Measurements from ENCODE around the gene NRTN. TPM values are rescaled to one million over a fixed set of nuclear protein-coding genes. Genes with fewer than 3 reads are reported as not detected.

NRTN gene
- total RNA-seq, 1 experiment from 2014 or later = 0.80 TPM

DNA sequence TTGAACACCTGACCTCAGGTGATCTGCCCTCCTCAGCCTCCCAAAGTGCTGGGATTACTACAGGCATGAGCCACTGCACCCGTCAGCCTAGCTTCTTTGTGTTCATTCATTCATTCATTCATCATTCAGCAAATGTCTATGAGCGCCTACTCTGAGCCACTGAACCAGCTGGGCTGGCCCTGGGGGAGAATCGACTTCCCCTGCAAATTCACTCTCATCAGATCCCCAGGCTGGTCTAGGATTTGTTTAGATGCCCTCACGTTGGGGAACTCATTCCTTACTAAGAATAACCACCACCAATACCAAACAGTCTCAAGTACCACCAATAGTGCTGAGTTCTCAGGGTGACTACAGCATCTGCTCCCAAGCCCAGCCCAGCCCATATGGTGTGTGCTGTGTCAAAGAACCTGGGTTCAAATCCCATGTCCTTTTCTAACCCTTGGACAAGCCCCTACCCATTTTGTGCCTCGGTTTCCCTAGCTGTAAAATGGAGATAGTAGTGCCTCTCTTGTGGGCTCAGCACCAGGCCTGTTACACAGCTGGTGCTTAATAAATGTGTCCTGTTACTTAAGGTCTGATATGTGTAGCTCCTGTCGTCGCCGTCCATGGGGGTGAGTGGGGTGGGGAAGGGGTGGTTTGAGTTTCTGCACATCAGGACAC, 16.8 kb downstream of the NRTN start:
- Histone ChIP-seq H3K27ac (ENCODE audit: low read length) (no peak overlapping the region), H3K36me3 (ENCODE audit: control insufficient read depth, insufficient read depth, low read length) (no peaks in the 10 kb centered on the region), H3K4me3 (ENCODE audit: low read depth in 2 of 2, low read length in 2 of 2) (no peak overlapping the region), H3K27me3 (ENCODE audit: control insufficient read depth, insufficient read depth, low read length) (no peaks in the 10 kb centered on the region), H3K4me1 (ENCODE audit: control insufficient read depth, insufficient read depth, low read length) (peaks cover 2% of the 10 kb centered on the region), H3K9me3 (ENCODE audit: control insufficient read depth, insufficient read depth, low read depth, low read length) (no peaks in the 10 kb centered on the region)
- DNase-seq (ENCODE audit: low read depth, low spot score) (no peak), ATAC-seq (no peak)
- POLR2A ChIA-PET = no interaction called here
- CTCF ChIA-PET = interaction anchor here (0.6 kb wide), 1 partner anchor 95 kb away, joined by 3 read pairs; no protein-coding TSS in a partner anchor
- TF ChIP-seq TCF7L2 (IDR thresholded peaks at IDR 0.05; ENCODE audit: low read depth, low read length) = no peak
- no peak for TF ChIP-seq POLR2AphosphoS5 (IDR thresholded peaks at IDR 0.05; ENCODE audit: low read depth, low read length)
- TF ChIP-seq, protein P1, sequence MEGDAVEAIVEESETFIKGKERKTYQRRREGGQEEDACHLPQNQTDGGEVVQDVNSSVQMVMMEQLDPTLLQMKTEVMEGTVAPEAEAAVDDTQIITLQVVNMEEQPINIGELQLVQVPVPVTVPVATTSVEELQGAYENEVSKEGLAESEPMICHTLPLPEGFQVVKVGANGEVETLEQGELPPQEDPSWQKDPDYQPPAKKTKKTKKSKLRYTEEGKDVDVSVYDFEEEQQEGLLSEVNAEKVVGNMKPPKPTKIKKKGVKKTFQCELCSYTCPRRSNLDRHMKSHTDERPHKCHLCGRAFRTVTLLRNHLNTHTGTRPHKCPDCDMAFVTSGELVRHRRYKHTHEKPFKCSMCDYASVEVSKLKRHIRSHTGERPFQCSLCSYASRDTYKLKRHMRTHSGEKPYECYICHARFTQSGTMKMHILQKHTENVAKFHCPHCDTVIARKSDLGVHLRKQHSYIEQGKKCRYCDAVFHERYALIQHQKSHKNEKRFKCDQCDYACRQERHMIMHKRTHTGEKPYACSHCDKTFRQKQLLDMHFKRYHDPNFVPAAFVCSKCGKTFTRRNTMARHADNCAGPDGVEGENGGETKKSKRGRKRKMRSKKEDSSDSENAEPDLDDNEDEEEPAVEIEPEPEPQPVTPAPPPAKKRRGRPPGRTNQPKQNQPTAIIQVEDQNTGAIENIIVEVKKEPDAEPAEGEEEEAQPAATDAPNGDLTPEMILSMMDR (IDR thresholded peaks at IDR 0.05) = no peak
- no peak for TF ChIP-seq SIN3A (IDR thresholded peaks at IDR 0.05; ENCODE audit: borderline replicate concordance, insufficient read depth, low read depth, low read length)
- TF ChIP-seq, protein P2, sequence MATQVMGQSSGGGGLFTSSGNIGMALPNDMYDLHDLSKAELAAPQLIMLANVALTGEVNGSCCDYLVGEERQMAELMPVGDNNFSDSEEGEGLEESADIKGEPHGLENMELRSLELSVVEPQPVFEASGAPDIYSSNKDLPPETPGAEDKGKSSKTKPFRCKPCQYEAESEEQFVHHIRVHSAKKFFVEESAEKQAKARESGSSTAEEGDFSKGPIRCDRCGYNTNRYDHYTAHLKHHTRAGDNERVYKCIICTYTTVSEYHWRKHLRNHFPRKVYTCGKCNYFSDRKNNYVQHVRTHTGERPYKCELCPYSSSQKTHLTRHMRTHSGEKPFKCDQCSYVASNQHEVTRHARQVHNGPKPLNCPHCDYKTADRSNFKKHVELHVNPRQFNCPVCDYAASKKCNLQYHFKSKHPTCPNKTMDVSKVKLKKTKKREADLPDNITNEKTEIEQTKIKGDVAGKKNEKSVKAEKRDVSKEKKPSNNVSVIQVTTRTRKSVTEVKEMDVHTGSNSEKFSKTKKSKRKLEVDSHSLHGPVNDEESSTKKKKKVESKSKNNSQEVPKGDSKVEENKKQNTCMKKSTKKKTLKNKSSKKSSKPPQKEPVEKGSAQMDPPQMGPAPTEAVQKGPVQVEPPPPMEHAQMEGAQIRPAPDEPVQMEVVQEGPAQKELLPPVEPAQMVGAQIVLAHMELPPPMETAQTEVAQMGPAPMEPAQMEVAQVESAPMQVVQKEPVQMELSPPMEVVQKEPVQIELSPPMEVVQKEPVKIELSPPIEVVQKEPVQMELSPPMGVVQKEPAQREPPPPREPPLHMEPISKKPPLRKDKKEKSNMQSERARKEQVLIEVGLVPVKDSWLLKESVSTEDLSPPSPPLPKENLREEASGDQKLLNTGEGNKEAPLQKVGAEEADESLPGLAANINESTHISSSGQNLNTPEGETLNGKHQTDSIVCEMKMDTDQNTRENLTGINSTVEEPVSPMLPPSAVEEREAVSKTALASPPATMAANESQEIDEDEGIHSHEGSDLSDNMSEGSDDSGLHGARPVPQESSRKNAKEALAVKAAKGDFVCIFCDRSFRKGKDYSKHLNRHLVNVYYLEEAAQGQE (IDR thresholded peaks at IDR 0.05; ENCODE audit: insufficient read depth in 1 of 2, low read depth in 2 of 2, low read length in 1 of 2) = no peak
- BruUV-seq (replicated peaks) = no TSS peak
- intact Hi-C loops (cut with micrococcal nuclease; ENCODE audit: unreplicated experiment) (no loop called here), in situ Hi-C loops (cut with HindIII; ENCODE audit: low pct_unique_long_range_greater_than_20kb, low sequenced_read_pairs) (no loop called here)

DNA sequence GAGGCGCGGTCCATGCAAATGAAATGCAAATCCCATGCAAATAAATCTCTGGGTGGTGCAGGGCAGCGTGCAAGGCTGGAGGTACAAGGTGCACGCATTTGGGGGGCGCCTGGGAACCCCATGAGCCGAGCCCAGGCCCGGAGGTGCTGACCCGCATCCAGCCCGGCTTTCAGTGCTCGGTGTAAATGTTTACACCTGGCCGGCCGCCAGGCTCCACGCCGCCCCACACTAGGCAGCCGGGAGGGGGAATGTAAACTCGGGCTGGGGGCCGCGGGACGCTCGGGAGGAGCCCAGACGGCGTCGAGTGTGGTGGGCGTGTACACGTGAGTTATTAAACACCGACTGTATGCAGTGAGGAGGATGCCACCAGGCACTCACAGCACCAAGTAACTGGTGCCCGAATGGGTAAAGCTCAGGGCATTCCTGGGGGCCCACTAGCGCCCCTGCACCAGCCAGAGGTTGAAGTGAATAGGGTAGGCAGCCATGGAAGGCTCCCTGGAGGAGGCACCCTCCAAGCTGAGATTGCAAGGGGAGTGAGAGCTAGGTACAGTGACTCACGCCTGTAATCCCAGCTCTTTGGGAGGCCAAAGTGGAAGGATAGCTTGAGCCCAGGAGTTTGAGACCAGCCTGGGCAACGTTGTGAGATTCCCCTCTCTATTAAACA, 17.4 kb downstream of the NRTN start:
- in situ Hi-C loops (cut with HindIII; ENCODE audit: low pct_unique_long_range_greater_than_20kb, low sequenced_read_pairs) = no loop called here
- H3K27me3 ChIP-seq (ENCODE audit: control insufficient read depth, insufficient read depth, low read length) = no peaks in the 10 kb centered on the region
- intact Hi-C loops (cut with micrococcal nuclease; ENCODE audit: unreplicated experiment) = no loop called here
- no peaks in the 10 kb centered on the region for H3K36me3 ChIP-seq (ENCODE audit: control insufficient read depth, insufficient read depth, low read length)
- H3K4me1 ChIP-seq (ENCODE audit: control insufficient read depth, insufficient read depth, low read length) = peaks cover 8% of the 10 kb centered on the region
- no peaks in the 10 kb centered on the region for H3K9me3 ChIP-seq (ENCODE audit: control insufficient read depth, insufficient read depth, low read depth, low read length)
- POLR2A ChIA-PET = no interaction called here
- CTCF ChIA-PET = interaction anchor here (0.7 kb wide), 1 partner anchor 343 kb away, joined by 4 read pairs; no protein-coding TSS in a partner anchor
- DNase-seq (ENCODE audit: low read depth, low spot score) (no peak), ATAC-seq (no peak)
- H3K4me3 ChIP-seq (ENCODE audit: low read depth in 2 of 2, low read length in 2 of 2) = no peak overlapping the region
- TF ChIP-seq, protein P1 (IDR thresholded peaks at IDR 0.05) = no peak
- TF ChIP-seq SIN3A (IDR thresholded peaks at IDR 0.05; ENCODE audit: borderline replicate concordance, insufficient read depth, low read depth, low read length) (no peak), POLR2AphosphoS5 (IDR thresholded peaks at IDR 0.05; ENCODE audit: low read depth, low read length) (no peak)
- H3K27ac ChIP-seq (ENCODE audit: low read length) = no peak overlapping the region
- no TSS peak for BruUV-seq (replicated peaks)
